ENCODE measurements around the gene TMEM119. TPM values are rescaled to one million over a fixed set of nuclear protein-coding genes. Genes with fewer than 3 reads are reported as not detected.

TMEM119 gene
- total and polyA plus RNA-seq, 10 of the 15 experiments (the other 5 are each of a cell fraction or from before 2014, with no cell fraction given), result 0.11 to 0.44 (median 0.19) TPM; not detected in 5

GRCh38 chr12:108608616-108609015 is 10.7 kb upstream of the TMEM119 start:
- H3K4me2 ChIP-seq (ENCODE audit: control insufficient read depth, insufficient read depth), result no peak overlapping the region
- no peaks in the 10 kb centered on the region for H3K27me3 ChIP-seq (replicated peaks in 1 of 2; ENCODE audit: control insufficient read depth in 2 of 2, insufficient read depth in 2 of 2, low read length in 1 of 2)
- ATAC-seq (no peak), DNase-seq (ENCODE audit: low read depth, low spot score) (no peak), FAIRE-seq (no peak)
- no peaks in the 10 kb centered on the region for H3K79me2 ChIP-seq (ENCODE audit: control insufficient read depth, insufficient read depth, low read length)
- H2AFZ ChIP-seq (ENCODE audit: control insufficient read depth, low read depth, low read length), result no peak overlapping the region
- H4K20me1 ChIP-seq (ENCODE audit: control insufficient read depth, insufficient read depth), result no peaks in the 10 kb centered on the region
- ChIA-PET POLR2A (no interaction called here), CTCF (interaction anchor here (0.7 to 17.2 kb wide), 2 partner anchors 14 to 41 kb away, joined by 3 to 866 read pairs; partner anchors contain the start of genes ISCU and SART3), RAD21 (ENCODE audit: unreplicated experiment) (interaction anchor here (15.9 kb wide), 1 partner anchor 40 kb away, joined by 633 read pairs; the partner anchor contains the start of genes ISCU and SART3), SMC1A (ENCODE audit: uncharacterized antibody, unreplicated experiment) (interaction anchor here (0.7 to 1.1 kb wide), 2 partner anchors 8 to 32 kb away, joined by 3 to 4 read pairs; no protein-coding TSS in a partner anchor)
- TF ChIP-seq IRF4 (IDR thresholded peaks at IDR 0.05; ENCODE audit: low read depth, low read length) (no peak), SPI1 (IDR thresholded peaks at IDR 0.05; ENCODE audit: borderline replicate concordance, insufficient read depth, low read depth, low read length) (no peak), FOXK2 (IDR thresholded peaks at IDR 0.05) (no peak), NR2F1 (conservative IDR thresholded peaks at IDR 0.05) (no peak)
- intact Hi-C loops (cut with micrococcal nuclease; ENCODE audit: unreplicated experiment) (no loop called here), in situ Hi-C loops (cut with MboI) (no loop called here)
- no peak overlapping the region for H3K4me3 ChIP-seq
- H3K36me3 ChIP-seq (ENCODE audit: control insufficient read depth in 2 of 2, insufficient read depth in 2 of 2, low read length in 1 of 2), result no peaks in the 10 kb centered on the region
- H3K4me1 ChIP-seq (ENCODE audit: control insufficient read depth, insufficient read depth, low read length), result peaks cover 32% of the 10 kb centered on the region
- H3K9me3 ChIP-seq (replicated peaks; ENCODE audit: control insufficient read depth, insufficient read depth, low read length), result no peaks in the 10 kb centered on the region
- WGBS (ENCODE audit: insufficient coverage, insufficient replicate concordance, low lambda C conversion rate, missing lambda C conversion rate), result 50% methylated on average over 5 of the region's 5 CpGs
- H3K9ac ChIP-seq (ENCODE audit: control insufficient read depth, insufficient read depth, low read length), result no peak overlapping the region
- no peak overlapping the region for H3K27ac ChIP-seq (ENCODE audit: control insufficient read depth, insufficient read depth)
- BruUV-seq (replicated peaks), result no TSS peak

GRCh38 chr12:108607981-108608600 is 10.2 kb upstream of the TMEM119 start:
- no peaks in the 10 kb centered on the region for H3K9me3 ChIP-seq (replicated peaks; ENCODE audit: control insufficient read depth, insufficient read depth, low read length)
- intact Hi-C loops (cut with micrococcal nuclease; ENCODE audit: unreplicated experiment), result no loop called here
- CTCF ChIA-PET, result interaction anchor here (0.7 to 17.2 kb wide), 2 partner anchors 13 to 40 kb away, joined by 3 to 866 read pairs; partner anchors contain the start of genes ISCU and SART3
- H3K9ac ChIP-seq (ENCODE audit: control insufficient read depth, insufficient read depth, low read length), result no peak overlapping the region
- ATAC-seq, result no peak
- BruUV-seq (replicated peaks), result no TSS peak
- no peaks in the 10 kb centered on the region for H3K36me3 ChIP-seq (ENCODE audit: control insufficient read depth in 2 of 2, insufficient read depth in 2 of 2, low read length in 1 of 2)
- H3K27ac ChIP-seq (ENCODE audit: control insufficient read depth, insufficient read depth), result no peak overlapping the region
- DNase-seq (ENCODE audit: low read depth, low spot score), result no peak
- in situ Hi-C loops (cut with MboI), result no loop called here
- SMC1A ChIA-PET (ENCODE audit: uncharacterized antibody, unreplicated experiment), result interaction anchor here (0.6 to 1.1 kb wide), 4 partner anchors 8 to 235 kb away, joined by 3 to 4 read pairs (median 3); no protein-coding TSS in a partner anchor
- WGBS (ENCODE audit: insufficient coverage, insufficient replicate concordance, low lambda C conversion rate, missing lambda C conversion rate), result 65% methylated on average over 10 of the region's 10 CpGs
- H3K79me2 ChIP-seq (ENCODE audit: control insufficient read depth, insufficient read depth, low read length), result no peaks in the 10 kb centered on the region
- no peak for FAIRE-seq
- peaks cover 27% of the 10 kb centered on the region for H3K4me1 ChIP-seq (ENCODE audit: control insufficient read depth, insufficient read depth, low read length)
- RAD21 ChIA-PET (ENCODE audit: unreplicated experiment), result interaction anchor here (15.9 kb wide), 1 partner anchor 40 kb away, joined by 633 read pairs; the partner anchor contains the start of genes ISCU and SART3
- POLR2A ChIA-PET, result no interaction called here
- H2AFZ ChIP-seq (ENCODE audit: control insufficient read depth, low read depth, low read length), result no peak overlapping the region
- H3K4me3 ChIP-seq, result no peak overlapping the region
- H3K4me2 ChIP-seq (ENCODE audit: control insufficient read depth, insufficient read depth), result no peak overlapping the region
- no peaks in the 10 kb centered on the region for H4K20me1 ChIP-seq (ENCODE audit: control insufficient read depth, insufficient read depth)
- H3K27me3 ChIP-seq (replicated peaks in 1 of 2; ENCODE audit: control insufficient read depth in 2 of 2, insufficient read depth in 2 of 2, low read length in 1 of 2), result no peaks in the 10 kb centered on the region
- TF ChIP-seq SUPT20H (IDR thresholded peaks at IDR 0.05; ENCODE audit: borderline replicate concordance, control insufficient read depth, low read depth, low read length), result no peak
- no peak for TF ChIP-seq PRDM15 (CRISPR knock-in tag; IDR thresholded peaks at IDR 0.05)
- no peak for TF ChIP-seq ETV6 (conservative IDR thresholded peaks at IDR 0.05 in 1 of 2, IDR thresholded peaks at IDR 0.05 in 1 of 2; ENCODE audit: borderline replicate concordance in 1 of 2, low read depth in 1 of 2)
- TF ChIP-seq BRCA1 (IDR thresholded peaks at IDR 0.05; ENCODE audit: low read depth, low read length), result no peak
- no peak for TF ChIP-seq MEF2B (IDR thresholded peaks at IDR 0.05; ENCODE audit: partially characterized antibody, poor library complexity, severe bottlenecking)
- no peak for TF ChIP-seq KLF5 (IDR thresholded peaks at IDR 0.05; ENCODE audit: partially characterized antibody)
- TF ChIP-seq NBN (IDR thresholded peaks at IDR 0.05), result no peak
- TF ChIP-seq DPF2 (IDR thresholded peaks at IDR 0.05), result no peak
- TF ChIP-seq ZBED1 (IDR thresholded peaks at IDR 0.05; ENCODE audit: borderline replicate concordance), result no peak
- no peak for TF ChIP-seq NR2C2 (IDR thresholded peaks at IDR 0.05; ENCODE audit: borderline replicate concordance, control insufficient read depth, insufficient read length, low read depth)

All from GM12878 (cell line).